Measurements from ENCODE around the gene GPR35.

GPR35 gene

DNA sequence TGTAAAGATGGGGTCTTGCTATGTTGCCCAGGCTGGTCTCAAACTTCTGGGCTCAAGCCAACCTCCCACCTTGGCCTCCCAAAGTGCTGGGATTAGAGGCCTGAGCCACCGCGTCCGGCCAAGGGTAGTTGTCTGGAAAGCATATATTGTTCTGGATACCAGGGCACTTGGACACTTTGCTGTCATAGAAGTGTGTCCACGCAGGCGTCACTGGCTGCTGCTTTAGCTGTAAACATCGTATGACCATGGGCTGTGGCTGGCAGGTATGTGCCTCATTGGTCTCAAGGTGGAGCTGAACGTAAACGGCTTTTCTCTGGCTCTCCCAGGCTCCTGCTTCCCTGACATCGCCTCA is 3.2 kb upstream of the GPR35 start:
- ChIA-PET POLR2A (interaction anchor here (1.8 kb wide), 1 partner anchor 36 kb away, joined by 6 read pairs; the partner anchor contains the start of gene CAPN10), CTCF (no interaction called here)
- no peak for DNase-seq (ENCODE audit: extremely low spot score)
- TF ChIP-seq ELF4 (IDR thresholded peaks at IDR 0.05) (no peak), LEF1 (IDR thresholded peaks at IDR 0.05; ENCODE audit: borderline replicate concordance) (no peak), ZNF384 (IDR thresholded peaks at IDR 0.05) (no peak), FOXA1 (IDR thresholded peaks at IDR 0.05) (no peak), TARDBP (IDR thresholded peaks at IDR 0.05) (no peak), NFRKB (IDR thresholded peaks at IDR 0.05) (no peak), HDGF (IDR thresholded peaks at IDR 0.05; ENCODE audit: borderline replicate concordance) (no peak), FOXK2 (IDR thresholded peaks at IDR 0.05) (no peak), SP1 (IDR thresholded peaks at IDR 0.05) (no peak), ARNT (IDR thresholded peaks at IDR 0.05) (no peak), SUZ12 (IDR thresholded peaks at IDR 0.05) (no peak)
- TF ChIP-seq, protein P1, sequence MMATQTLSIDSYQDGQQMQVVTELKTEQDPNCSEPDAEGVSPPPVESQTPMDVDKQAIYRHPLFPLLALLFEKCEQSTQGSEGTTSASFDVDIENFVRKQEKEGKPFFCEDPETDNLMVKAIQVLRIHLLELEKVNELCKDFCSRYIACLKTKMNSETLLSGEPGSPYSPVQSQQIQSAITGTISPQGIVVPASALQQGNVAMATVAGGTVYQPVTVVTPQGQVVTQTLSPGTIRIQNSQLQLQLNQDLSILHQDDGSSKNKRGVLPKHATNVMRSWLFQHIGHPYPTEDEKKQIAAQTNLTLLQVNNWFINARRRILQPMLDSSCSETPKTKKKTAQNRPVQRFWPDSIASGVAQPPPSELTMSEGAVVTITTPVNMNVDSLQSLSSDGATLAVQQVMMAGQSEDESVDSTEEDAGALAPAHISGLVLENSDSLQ (IDR thresholded peaks at IDR 0.05) = no peak

DNA sequence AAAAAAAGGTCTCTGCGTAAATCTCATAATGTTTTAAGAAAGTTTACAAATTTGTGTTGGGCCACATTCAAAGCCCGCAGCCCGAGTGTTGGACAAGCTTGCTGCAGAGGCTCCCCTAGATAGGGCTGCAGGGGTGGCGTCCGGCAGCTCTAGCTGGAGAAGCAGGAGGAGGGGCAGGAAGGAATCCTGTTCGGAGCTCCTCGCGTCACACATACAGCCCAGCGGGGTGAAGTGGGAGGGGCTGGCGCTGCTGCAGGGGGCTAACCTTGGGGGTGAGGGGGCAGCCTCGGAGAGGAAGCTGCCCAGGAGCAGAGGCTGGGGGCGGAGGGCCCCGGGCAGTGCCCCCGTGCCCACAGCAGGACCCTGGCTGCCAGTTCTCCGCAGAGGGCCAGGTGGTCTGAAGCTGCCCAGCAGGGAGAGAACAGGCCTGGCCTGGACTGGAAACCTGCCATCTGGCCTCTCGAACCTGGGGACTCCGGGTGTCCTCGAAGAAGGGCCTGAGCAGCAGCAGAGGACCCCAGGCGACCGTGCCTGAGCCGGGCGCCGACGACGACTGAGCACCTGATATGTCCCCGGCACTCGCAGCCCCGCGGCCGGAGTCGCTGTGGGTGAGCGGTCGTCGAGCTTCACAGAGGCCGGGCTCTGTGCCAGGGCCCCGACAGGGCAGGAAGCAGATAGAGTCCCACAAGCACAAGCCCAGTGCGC is 2.6 kb upstream of the GPR35 start:
- no peak for DNase-seq (ENCODE audit: extremely low spot score)
- TF ChIP-seq NFRKB (IDR thresholded peaks at IDR 0.05) (no peak), BHLHE40 (IDR thresholded peaks at IDR 0.05; ENCODE audit: borderline replicate concordance) (no peak), CTBP1 (IDR thresholded peaks at IDR 0.05; ENCODE audit: borderline replicate concordance) (no peak), SUZ12 (IDR thresholded peaks at IDR 0.05) (no peak), FOXA1 (IDR thresholded peaks at IDR 0.05) (no peak), L3MBTL2 (conservative IDR thresholded peaks at IDR 0.05) (no peak), LEF1 (IDR thresholded peaks at IDR 0.05; ENCODE audit: borderline replicate concordance) (no peak), FOXK2 (IDR thresholded peaks at IDR 0.05) (no peak), ARNT (IDR thresholded peaks at IDR 0.05) (no peak), SP1 (IDR thresholded peaks at IDR 0.05) (no peak), ZNF384 (IDR thresholded peaks at IDR 0.05) (no peak), HDGF (IDR thresholded peaks at IDR 0.05; ENCODE audit: borderline replicate concordance) (no peak), TARDBP (IDR thresholded peaks at IDR 0.05) (no peak), ELF4 (IDR thresholded peaks at IDR 0.05) (no peak), FOXM1 (IDR thresholded peaks at IDR 0.05; ENCODE audit: borderline replicate concordance) (no peak)
- TF ChIP-seq, protein P1 (IDR thresholded peaks at IDR 0.05) = no peak
- POLR2A ChIA-PET = interaction anchor here (1.8 kb wide), 1 partner anchor 37 kb away, joined by 6 read pairs; the partner anchor contains the start of gene CAPN10
- CTCF ChIA-PET = no interaction called here

DNA sequence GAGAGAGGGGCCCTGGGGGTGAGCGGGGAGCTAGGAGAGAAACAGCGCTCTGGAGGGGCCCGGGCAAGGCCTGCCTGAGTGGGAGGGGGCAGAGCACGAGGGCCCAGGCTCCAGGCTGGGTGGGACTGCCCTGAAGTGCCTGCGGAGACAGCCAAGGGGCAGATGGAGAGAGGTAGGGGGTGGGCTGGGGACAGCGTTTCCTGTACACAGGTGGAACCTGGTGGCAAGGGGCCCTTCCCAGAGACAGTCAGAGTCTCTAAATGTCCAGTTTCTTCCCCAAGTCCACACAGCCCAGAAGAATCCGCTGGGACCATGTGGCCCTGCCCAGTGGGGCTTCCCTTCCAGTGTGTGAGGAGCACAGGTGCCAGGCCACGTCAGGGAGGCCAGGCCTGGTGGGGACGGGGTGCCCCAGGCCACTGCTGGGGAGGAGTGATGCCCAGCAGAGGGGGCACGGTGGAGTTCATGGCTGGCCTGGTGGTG is 1.7 kb upstream of the GPR35 start:
- TF ChIP-seq CTBP1 (IDR thresholded peaks at IDR 0.05; ENCODE audit: borderline replicate concordance) (no peak), SP1 (IDR thresholded peaks at IDR 0.05) (no peak), FOXK2 (IDR thresholded peaks at IDR 0.05) (no peak), SUZ12 (IDR thresholded peaks at IDR 0.05) (no peak), L3MBTL2 (conservative IDR thresholded peaks at IDR 0.05) (no peak), NFRKB (IDR thresholded peaks at IDR 0.05) (no peak), FOXA1 (IDR thresholded peaks at IDR 0.05) (no peak), BHLHE40 (IDR thresholded peaks at IDR 0.05; ENCODE audit: borderline replicate concordance) (no peak)
- no peak for DNase-seq (ENCODE audit: extremely low spot score)
- ChIA-PET CTCF (no interaction called here), POLR2A (interaction anchor here (1.8 kb wide), 1 partner anchor 37 kb away, joined by 6 read pairs; the partner anchor contains the start of gene CAPN10)

DNA sequence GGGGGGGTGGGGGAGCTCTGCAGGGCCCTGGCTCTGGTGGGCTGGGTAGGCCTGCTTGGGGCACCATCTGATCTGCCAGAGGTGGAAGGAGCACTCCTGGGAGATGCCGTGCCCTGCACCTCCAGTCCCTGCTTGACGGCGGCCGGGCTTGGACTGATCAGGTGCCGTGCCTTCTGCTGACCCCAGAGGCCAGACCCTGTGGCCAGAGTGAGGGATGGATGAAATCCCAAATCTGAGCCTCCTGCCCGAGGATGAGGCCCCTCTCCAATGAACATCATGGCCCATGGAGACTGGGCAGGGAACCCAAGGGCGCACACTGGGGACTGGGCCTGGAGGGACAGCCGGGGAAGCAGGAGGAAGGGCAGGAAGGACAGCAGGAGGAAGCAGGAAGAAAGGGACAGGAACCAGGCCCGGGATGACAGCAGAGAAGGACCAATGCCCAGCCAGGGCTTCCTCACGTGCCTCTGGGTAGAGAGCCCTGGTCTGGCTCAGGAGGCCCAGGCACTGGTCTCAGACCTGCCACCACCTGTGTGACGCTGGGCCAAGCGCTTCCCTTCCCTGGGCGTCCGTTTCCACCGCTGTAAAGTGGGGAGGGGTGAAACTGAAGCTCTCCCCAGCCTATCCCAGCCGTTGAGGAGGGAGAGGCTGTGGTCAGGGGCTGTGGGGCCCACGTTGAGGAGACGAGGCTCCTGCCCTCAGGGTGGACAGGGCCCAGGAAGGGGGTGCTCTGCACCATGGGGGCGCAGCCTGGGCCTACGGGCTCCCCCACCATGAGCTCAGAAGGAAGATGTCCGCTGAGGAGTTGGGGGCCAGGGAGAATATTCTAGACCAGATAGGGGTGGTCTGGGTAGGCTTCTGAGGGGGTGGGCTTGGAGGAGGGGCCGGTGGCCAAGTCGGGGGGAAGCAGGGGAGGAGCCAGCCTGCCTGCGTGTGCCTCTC is 1.0 kb upstream of the GPR35 start:
- no peak for DNase-seq (ENCODE audit: extremely low spot score)
- ChIA-PET CTCF (interaction anchor here (0.6 kb wide), 2 partner anchors 35 to 201 kb away, joined by 3 to 6 read pairs; no protein-coding TSS in a partner anchor), POLR2A (interaction anchor here (1.8 kb wide), 1 partner anchor 38 kb away, joined by 6 read pairs; the partner anchor contains the start of gene CAPN10)
- TF ChIP-seq LEF1 (IDR thresholded peaks at IDR 0.05; ENCODE audit: borderline replicate concordance) (no peak), NFRKB (IDR thresholded peaks at IDR 0.05) (no peak), ELF4 (IDR thresholded peaks at IDR 0.05) (no peak), FOXM1 (IDR thresholded peaks at IDR 0.05; ENCODE audit: borderline replicate concordance) (no peak), SUZ12 (IDR thresholded peaks at IDR 0.05) (no peak), CTBP1 (IDR thresholded peaks at IDR 0.05; ENCODE audit: borderline replicate concordance) (no peak), ARNT (IDR thresholded peaks at IDR 0.05) (no peak), L3MBTL2 (conservative IDR thresholded peaks at IDR 0.05) (no peak), FOXA1 (IDR thresholded peaks at IDR 0.05) (no peak), SP1 (IDR thresholded peaks at IDR 0.05) (no peak), BHLHE40 (IDR thresholded peaks at IDR 0.05; ENCODE audit: borderline replicate concordance) (no peak), HDGF (IDR thresholded peaks at IDR 0.05; ENCODE audit: borderline replicate concordance) (no peak), TARDBP (IDR thresholded peaks at IDR 0.05) (no peak), FOXK2 (IDR thresholded peaks at IDR 0.05) (no peak)
- TF ChIP-seq, protein P1 (IDR thresholded peaks at IDR 0.05) = no peak

Measured in HEK293T (cell line).